Left ventricle myocardium inferior (tissue), 1 donor: ENCODE results near the gene PRKD2. TPM values are rescaled to one million over a fixed set of nuclear protein-coding genes. Genes with fewer than 3 reads are reported as not detected.
A peak's percentile ranks its signal among the peaks of the same experiment; 100 is the strongest.

Experiments used
- DNase-seq: peaks from one replicate; pipeline ENCODE4 v3.0.0-alpha.2; 2020
- H3K27ac ChIP-seq: fragments of 200-600 bp; replicated peaks from 2 replicates; pipeline ENCODE4 v1.8.0; 2021
- H3K27me3 ChIP-seq: fragments of 200-600 bp; 2 replicates; pipeline ENCODE4 v1.8.0; 2021; ENCODE audit warnings: low read depth
- H3K36me3 ChIP-seq: fragments of 200-600 bp; 2 replicates; pipeline ENCODE4 v1.8.0; 2021
- H3K4me1 ChIP-seq: fragments of 200-600 bp; 2 replicates; pipeline ENCODE4 v1.8.0; 2021
- H3K4me3 ChIP-seq: fragments of 200-600 bp; 2 replicates; pipeline ENCODE4 v1.8.0; 2021; ENCODE audit warnings: mild to moderate bottlenecking, moderate library complexity
- H3K9me3 ChIP-seq: fragments of 200-600 bp; replicated peaks from 2 replicates; pipeline ENCODE4 v1.8.0; 2021
- CTCF ChIP-seq: fragments of 200-600 bp; IDR thresholded peaks from 2 replicates; pipeline ENCODE4 v1.8.0; 2021; ENCODE audit warnings: antibody characterized with exemption, mild to moderate bottlenecking, borderline replicate concordance
- intact Hi-C: fragments of 100-400 bp; cut with micrococcal nuclease; formaldehyde crosslinking; loops from one replicate; pipeline ENCODE4 v1.11.0; 2022
- total RNA-seq: library from RNA; stranded (reverse); fragmentation: NEBNext Ultra II Directional; extraction: Animal tissue kit (Norgen Biotek cat#: 25700); gene quantifications from one replicate; pipeline ENCODE4 v1.2.1, GENCODE V29; 2021
- donor health status: DM: no; HTN: yes; CAD: no; lungs with severe emphysema.

PRKD2 gene
- total RNA-seq, 1 donor from 2014 or later: 7.9 TPM

GRCh38 chr19:46753420-46754155 lies 36.7 kb upstream of the PRKD2 start:
- H3K36me3 ChIP-seq: peaks cover 43% of the 10 kb centered on the region
- H3K27me3 ChIP-seq: no peaks in the 10 kb centered on the region
- H3K9me3 ChIP-seq: no peaks in the 10 kb centered on the region
- intact Hi-C loops: no loop called here
- no peak overlapping the region for H3K4me3 ChIP-seq
- TF ChIP-seq CTCF: peak; percentile 63
- H3K27ac ChIP-seq: no peak overlapping the region
- DNase-seq: peak; percentile 41
- H3K4me1 ChIP-seq: peaks cover 9% of the 10 kb centered on the region

DNA sequence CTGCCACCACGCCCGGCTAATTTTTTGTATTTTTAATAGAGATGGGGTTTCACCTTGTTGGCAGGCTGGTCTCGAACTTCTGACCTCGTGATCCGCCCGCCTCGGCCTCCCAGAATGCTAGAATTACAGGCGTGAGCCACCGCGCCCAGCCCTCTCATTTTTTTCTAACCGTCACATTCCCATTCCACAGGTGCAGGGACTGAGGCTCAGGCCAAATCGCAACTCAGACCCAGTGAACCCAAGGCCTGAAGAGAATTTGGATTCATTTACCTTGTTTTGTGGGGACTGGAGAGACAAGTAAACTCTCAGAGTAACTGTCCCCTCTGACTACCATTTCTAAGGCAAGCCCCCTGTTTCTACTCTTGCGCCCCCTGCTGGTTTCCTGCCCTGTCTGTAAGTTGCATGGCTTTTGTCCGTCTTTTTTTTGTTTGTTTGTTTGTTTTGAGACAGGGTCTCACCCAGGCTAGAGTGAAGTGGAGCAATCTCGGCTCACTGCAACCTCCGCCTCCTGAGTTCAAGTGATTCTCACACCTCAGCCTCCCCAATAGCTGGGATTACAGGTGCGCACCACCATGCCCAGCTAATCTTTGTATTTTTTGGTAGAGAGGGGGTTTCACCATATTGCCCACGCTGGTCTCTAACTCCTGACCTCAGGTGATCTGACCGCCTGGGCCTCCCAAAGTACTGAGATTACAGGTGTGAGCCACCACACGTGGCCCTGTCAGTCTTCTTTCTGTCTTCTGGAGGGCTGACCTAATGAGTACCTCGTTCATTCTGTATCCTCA lies 31.6 kb upstream of the PRKD2 start:
- DNase-seq: peak; percentile 59
- H3K9me3 ChIP-seq: no peaks in the 10 kb centered on the region
- no peak overlapping the region for H3K4me3 ChIP-seq
- intact Hi-C loops: no loop called here
- H3K27ac ChIP-seq: no peak overlapping the region
- H3K36me3 ChIP-seq: peaks cover 22% of the 10 kb centered on the region
- H3K4me1 ChIP-seq: peaks cover 34% of the 10 kb centered on the region
- no peaks in the 10 kb centered on the region for H3K27me3 ChIP-seq
- peak; percentile 79 for TF ChIP-seq CTCF

- DNase-seq: peak; percentile 55
- no peaks in the 10 kb centered on the region for H3K9me3 ChIP-seq
- intact Hi-C loops: no loop called here
- H3K4me1 ChIP-seq: peaks cover 55% of the 10 kb centered on the region
- no peaks in the 10 kb centered on the region for H3K27me3 ChIP-seq
- peak within 1 kb of the TSS; percentile 91 for H3K27ac ChIP-seq
- H3K36me3 ChIP-seq: peaks cover 14% of the 10 kb centered on the region
- TF ChIP-seq CTCF: no peak
- peak within 1 kb of the TSS; percentile 98 for H3K4me3 ChIP-seq
These were observed 29.6 kb upstream of the PRKD2 start, which contains the start of gene STRN4 for GRCh38 chr19:46746281-46747057. Gene STRN4, minus strand, starts transcription at chr19:46746450. Its CDS starts 20 bp downstream, at chr19:46746430.

DNA sequence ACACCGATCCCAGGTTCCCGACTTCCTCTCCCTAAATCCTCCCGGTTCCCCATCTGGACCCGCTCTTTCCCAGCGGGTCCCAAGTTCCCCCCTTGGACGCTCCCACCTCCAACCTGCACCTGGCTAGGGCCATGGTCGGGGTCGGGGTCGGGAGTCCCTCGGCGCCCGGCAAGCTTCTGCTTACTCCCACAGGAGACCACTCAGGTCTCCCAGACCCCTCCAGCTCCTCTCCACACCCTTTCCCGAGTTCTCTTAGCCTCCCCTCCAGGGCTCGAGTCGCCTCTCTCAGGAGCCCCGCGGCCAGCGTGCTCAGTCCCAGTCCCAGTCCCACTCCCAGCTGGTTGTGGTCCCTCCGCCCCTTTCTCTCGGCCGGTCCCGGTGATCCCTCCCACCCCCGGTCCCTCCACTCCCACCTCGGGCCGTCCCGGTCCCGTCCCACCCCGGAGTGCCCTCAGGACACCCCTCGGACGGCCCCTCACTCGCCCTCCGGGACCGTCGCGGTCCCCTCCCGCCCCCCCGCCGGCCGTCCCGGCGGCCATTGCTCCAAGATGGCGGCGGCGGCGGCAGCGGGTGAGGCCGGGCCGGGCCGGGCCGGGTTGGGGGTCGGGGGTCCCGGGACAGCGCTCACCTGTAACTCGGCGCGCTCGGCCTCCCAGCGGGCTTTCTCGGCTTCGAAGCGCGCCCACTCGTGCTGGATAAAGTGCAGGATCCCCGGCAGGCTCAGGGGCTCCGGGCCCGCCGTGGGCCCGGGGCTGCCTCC lies 28.8 kb upstream of the PRKD2 start, which contains the start of gene FKRP:
Gene FKRP, plus strand, starts transcription at position 537 of the 760 bp plus-strand sequence. CDS start 9,394 bp downstream, outside the sequence.
- intact Hi-C loops: no loop called here
- DNase-seq: peak; percentile 48
- Histone ChIP-seq H3K27me3 (no peaks in the 10 kb centered on the region), H3K4me1 (peaks cover 62% of the 10 kb centered on the region), H3K27ac (peak within 1 kb of the TSS; percentile 91), H3K4me3 (peak within 1 kb of the TSS; percentile 98), H3K9me3 (no peaks in the 10 kb centered on the region), H3K36me3 (peaks cover 10% of the 10 kb centered on the region)
- no peak for TF ChIP-seq CTCF

DNA sequence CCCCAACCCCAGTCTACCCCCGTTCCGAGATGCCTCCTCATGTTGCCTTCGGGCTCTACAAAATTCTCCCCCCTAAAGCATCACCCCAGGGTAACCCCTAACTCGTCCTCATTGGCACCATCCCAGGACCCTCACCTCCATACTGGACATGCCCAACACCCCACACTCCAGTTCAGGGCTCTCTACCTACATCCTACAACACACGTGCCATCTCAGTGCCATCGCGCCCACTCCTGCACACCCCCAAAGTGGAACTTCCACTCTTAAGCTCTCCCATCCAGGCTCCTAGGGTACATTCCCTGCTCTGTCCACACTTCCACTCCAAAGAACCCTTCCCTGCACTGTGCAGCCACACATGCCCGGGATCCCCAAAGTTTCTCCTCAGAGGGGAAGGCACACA lies 28.1 kb upstream of the PRKD2 start:
- peaks cover 69% of the 10 kb centered on the region for H3K4me1 ChIP-seq
- intact Hi-C loops: no loop called here
- peak overlapping the region; percentile 91 for H3K27ac ChIP-seq
- no peaks in the 10 kb centered on the region for H3K27me3 ChIP-seq
- peak overlapping the region; percentile 98 for H3K4me3 ChIP-seq
- no peaks in the 10 kb centered on the region for H3K9me3 ChIP-seq
- no peak for DNase-seq
- no peak for TF ChIP-seq CTCF
- H3K36me3 ChIP-seq: peaks cover 8% of the 10 kb centered on the region
